Astrocyte (in vitro differentiated cells and primary cell): ENCODE measurements around the gene TEX36.

Source experiments
- CTCF ChIP-seq: IDR thresholded peaks from 2 replicates; pipeline ENCODE4 v1.5.1; 2011; ENCODE audit warnings: low read depth, mild to moderate bottlenecking, inconsistent platforms, low read length, moderate library complexity; ENCODE audit not compliant: insufficient read depth
- EZH2 ChIP-seq: IDR thresholded peaks from 2 replicates; pipeline ENCODE4 v1.6.1; 2012; ENCODE audit warnings: mild to moderate bottlenecking, low read length, inconsistent platforms; ENCODE audit not compliant: insufficient read depth

- TF ChIP-seq EZH2 (no peak), CTCF (no peak)
These were observed 42.3 kb downstream of the TEX36 start for GRCh38 chr10:125640653-125641052.
